Middle frontal gyrus (tissue), 1 donor: ENCODE measurements around the gene ZNF268.
"Not testable (repeated sequence)": the region's sequence is repeated elsewhere in the genome, so short reads cannot be mapped to it uniquely, and the experiment has no call there.

Source experiments
- DNase-seq: peaks from one replicate; pipeline ENCODE4 v3.0.0-alpha.2; 2015; ENCODE audit warnings: low spot score; ENCODE audit errors: extremely low spot score

ZNF268 gene

DNA sequence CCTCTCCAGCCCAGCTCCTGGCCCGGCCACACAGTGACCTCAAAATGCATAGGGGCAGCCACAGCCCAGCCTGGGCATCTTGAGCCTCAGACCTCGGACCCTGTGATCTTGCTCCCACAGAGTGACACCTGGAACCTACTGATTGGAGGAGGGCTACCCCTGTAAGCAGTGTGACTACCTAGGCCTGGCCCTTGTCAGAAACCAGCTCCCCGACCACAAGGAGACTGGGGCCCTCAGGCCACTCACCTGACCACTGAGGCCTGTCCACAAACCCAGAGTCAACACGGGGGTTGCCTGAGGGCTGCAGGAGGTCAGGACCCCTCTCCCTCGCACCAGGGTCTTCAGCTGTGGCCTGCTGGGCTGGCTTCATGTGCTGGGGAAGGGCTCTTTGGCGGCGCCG, 45.4 kb downstream of the ZNF268 start:
- DNase-seq: no peak

DNA sequence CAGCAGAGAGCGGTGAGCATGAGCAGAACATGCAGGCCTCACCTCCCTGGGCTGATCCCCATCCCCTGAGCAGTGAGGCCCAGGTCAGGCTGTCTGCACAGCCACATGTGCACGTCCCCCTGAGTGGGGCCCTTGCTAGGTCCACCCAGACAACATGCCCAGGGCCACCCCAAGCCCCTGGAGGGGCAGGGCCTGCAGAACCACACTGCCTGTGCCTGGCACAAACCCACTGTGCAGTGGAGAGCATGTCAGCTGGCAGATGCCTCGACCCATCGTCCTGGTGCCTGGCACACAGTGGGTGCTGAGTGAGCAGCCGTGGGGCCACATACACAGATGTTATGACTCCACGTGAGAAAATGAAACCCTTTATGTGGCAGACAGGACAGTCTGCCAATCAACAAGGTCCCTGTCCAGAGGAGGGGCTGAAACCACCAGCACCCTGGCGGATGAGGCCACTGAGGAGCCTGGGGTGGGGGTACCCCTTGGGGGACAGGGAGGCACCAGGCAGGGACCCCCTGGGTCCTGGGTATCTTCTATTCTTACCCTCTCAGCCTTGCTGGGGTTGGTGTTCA, 46.1 kb downstream of the ZNF268 start:
- no peak for DNase-seq

DNA sequence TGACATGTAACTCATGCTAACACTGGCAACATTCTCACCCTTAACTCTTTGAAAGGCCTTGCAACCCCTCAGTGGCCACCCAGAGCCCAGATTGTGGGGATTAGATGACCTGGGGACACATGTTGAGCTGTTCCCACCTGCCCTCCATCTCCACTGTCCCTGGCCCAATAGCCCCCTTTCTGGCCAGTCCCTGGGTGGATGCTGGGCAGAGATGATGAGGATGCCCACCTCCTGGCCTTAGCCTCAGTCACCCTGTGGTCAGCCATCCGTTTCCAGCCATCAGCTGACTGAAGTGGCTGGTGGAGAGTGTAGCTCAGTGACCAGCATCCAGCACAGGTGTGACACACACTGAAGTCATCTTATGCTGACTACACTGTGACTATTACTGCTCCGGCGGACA, 49.7 kb downstream of the ZNF268 start:
- no peak for DNase-seq

DNA sequence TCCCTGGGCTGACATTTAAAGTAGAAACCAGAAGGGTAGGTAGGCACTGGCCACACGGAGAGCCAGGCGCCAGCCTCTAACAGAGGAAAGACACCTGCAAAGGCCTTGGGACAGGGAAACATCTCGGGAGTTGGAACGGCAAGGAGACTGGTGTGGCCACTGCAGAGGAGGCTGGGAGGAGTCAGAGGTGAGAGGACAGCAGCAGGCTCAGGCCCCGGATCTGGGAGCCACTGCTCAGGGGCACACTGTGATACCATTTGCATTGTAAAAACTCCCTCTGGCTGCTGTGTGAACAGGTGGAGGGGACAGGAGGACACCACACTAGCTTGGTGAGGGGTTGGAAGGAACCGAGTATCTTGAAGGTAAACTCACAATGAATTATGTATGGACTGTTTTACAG, 51.7 kb downstream of the ZNF268 start:
- no peak for DNase-seq

DNA sequence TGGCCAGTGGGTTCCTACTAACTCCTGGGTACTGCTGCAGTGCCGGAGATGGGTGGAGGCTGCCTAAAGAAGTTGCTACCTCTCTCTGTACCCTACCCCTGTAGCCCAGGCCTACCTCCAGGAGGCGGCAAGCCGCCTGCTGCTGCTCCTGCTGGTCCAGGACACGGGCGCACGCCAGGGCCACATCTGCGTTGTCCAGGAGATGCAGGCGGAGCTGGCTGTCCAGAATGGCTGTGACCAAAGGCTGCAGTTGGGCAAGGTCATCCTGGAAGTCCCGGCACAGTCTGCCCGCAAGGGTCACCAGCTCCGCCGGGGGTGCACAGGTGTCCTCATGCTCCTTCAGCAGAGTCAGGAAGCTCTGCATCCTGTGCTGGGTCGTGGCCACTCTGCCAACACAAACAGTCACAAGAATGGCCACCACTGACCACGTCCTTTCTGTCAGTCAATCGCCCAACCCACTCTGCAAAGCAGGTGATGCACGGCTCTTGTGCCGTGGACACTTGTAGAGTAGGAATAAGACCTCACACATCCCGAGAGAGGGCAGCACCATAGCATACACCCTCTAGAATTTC, 52.8 kb downstream of the ZNF268 start:
- DNase-seq: no peak

DNA sequence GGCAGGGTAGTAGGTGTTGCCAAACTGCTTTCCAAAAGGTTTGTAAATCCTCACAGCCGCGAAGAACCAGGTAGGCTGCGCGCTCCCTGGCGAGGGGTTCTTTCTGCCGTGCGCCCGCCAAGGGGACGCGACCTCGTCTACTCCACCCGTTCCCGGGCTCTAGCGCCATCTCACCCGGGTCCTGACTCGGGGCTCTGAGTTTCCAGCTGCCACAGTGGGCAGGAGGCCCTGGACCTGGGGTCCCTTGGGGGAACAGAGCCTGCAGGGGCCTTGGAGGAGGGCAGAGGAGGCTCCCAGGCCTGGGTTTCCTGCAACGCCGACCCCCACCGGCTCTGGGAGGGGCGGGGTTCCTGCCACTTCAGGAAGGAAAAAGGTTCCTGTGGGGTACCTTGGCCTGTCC, 53.7 kb downstream of the ZNF268 start:
- no peak for DNase-seq

DNA sequence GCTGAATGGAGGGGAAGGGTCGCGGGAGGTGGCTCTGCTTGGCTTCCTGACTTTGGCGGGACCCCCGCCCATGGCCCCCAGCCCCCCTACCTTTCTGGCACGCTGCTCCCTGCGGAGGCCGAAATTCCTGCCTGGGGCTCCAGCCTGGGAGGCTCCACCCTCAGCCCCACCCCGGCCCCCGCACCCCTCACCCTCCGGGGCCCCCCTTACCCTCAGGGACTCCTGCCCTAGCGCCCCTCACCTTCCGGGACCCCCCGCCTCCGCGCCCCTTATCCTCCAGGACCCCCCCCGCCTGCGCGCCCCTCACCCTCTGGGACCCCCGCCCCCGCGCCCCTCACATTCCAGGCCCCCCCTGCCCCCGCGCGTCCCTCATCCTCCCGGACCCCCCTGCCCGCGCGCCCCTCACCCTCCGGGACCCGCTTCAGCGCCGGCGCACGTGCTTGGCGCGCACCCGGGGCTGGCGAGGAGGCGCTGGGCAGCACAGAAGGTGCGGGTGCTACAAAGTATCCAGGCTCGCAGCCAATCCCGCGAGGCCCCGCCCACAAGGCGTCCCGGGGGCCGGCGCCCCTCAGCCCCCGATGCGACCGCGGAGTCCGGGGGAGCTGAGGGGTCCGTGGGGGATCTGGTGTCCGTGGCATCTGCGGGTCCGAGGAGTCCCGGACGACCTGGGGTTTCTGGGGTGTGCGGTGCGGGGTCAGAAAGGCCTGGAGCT, 54.3 kb downstream of the ZNF268 start, which contains the start of gene ANHX:
TSS of gene ANHX (minus strand) at position 477 of the 712 bp plus-strand sequence. CDS start 1,521 bp downstream, outside the sequence.
- DNase-seq: no peak

DNA sequence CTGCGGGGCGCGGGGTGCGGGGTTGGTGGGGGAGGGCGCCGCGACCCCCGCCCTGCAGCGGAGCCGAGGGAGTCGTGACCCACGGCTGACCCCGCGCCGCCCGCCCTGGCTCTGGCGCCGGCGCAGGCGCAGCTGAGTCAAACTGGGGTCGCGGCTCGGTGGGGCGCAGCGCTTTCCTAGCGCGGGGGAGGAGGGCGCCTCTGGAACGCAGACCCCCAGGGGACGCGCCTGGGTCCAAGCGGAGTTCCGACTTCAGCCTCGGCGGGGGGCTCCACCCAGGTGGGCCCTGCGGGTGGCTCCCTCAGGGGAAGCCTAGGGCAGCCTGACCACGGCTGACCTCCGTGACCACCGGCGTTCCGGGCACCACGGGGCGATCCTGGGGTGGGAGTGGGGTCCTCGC, 54.8 kb downstream of the ZNF268 start:
- DNase-seq: no peak

DNA sequence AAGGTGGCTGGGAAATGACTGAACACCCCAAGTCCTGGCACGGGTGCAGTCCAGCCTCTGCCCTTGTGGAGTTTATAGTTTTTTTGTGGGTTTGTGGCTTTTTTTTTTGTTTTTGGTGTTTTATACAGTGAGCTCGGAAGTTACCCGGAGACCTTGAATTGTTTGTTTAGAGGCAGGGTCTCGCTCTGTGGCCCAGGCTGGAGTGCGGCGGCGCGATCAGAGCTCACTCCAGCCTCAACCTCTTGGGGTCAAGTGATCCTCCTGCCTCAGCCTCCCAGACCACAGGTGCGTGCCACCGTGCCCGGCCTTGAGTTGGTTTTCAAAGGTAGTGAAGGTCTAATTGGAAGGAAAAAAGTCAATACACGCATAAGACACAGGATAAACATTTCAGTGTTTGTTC, 55.3 kb downstream of the ZNF268 start:
- no peak for DNase-seq

DNA sequence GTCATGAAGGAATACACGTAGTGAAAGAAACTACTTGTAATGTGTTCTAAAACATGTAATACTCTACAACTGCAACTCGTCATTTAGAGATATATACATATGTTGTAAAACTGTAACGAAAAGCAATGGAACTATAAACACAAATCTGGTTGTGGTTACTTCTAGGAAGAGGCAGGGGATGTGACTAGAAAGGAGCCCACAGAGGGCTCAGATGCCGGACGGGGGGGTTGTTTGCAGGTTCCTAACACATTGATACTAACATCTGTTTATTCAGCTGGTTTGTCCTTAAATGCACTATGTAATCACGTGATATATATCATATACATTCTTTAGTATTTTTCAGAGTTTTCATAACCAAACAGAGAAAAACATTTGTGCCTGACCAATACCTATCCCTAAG, 70.4 kb downstream of the ZNF268 start:
- no peak for DNase-seq

DNA sequence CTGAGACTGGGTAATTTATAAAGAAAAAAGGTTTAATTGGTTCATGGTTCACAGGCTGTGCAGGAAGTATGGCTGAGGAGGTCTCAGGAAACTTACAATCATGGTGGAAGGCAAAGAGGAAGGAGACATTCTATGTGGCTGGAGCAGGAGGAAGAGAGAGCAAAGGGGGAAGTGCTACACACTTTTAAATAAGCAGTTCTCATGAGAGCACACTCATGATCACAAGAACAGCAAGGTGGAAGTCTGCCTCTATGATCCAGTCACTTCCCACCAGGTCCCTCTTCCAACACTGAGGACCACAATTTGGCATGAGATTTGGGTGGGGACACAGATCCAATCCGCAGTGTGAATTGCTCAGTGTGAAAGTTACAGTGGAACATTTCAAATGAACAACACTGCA, 74.5 kb downstream of the ZNF268 start:
- DNase-seq: not testable (repeated sequence)

DNA sequence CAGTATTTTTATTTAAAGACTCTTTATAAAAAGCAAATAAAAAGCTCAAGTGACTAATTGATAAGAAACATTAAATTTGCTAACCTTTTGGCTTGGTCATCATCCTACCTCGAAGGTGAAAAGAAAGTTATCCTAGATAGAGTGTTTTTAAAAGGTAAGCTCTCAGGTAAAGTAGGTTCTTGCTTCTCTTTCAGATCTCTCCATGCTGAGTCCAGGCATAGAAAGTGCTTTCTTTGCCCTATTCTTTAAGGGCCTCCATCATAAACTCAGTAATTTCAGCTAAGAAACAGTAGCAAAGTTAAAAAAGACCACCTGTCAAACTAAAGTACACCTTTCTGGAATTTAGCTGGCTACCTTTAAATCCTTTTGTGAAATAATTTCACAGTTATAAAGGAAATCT, 75.0 kb downstream of the ZNF268 start:
- DNase-seq: no peak

DNA sequence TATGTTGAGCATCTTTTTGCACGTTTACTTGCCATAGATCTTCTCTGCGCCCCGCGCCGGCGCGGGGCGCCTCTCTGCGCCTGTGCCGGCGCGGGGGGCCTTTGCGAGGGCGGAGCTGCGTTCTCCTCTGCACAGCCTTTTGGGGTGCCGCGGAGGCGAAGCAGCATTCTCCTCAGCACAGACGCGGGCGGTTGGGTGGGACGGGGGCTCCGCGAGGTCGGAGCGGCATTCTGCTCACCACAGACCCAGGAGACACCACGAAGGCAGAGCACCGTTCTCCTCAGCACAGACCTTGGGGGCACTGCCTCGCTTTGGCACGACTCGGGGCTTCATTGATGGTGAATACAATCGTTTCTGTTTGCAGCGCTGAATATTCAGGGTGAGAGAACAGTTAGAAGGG, 82.9 kb downstream of the ZNF268 start:
- no peak for DNase-seq
